ENCODE measurements around the gene CSNK2B.

The CSNK2B gene

DNA sequence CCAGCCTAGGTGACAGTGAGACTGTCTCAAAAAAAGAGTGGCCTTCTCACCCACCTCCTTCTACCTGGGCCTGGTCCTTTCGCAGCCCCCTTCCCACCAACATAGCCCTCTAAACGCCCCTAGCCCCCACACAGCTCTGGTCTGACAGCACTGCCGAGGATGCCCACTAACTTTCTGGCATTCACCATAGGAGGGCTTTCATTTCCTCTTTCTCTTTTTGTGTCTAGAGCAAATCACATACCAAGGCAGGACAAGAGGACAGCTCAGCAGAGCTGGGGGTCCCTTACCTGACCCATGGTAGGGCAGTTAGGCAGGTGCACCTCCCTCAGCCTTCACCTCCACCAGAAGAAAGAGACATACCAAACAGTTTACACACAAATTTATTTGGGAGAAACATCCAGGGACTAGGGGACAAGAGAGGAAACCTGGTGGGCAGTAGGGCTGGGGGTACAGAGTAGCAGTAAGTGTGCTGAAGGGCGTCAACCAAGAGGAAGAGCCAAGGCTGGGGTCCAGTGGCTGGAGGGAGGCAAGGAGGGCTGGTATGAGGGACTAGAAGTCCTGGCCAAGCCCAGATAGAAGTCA is 10.5 kb downstream of the CSNK2B start:
- Histone ChIP-seq H2AFZ (ENCODE audit: low read length) (no peak overlapping the region), H3K9me3 (ENCODE audit: low read length) (no peaks in the 10 kb centered on the region), H4K20me1 (ENCODE audit: insufficient read depth, low read length) (no peaks in the 10 kb centered on the region), H3K4me1 (ENCODE audit: insufficient read depth, low read length, severe bottlenecking) (peaks cover 14% of the 10 kb centered on the region), H3K79me2 (ENCODE audit: insufficient read depth, low read length) (no peaks in the 10 kb centered on the region), H3K9ac (ENCODE audit: low read length) (no peak overlapping the region), H3K27ac (ENCODE audit: low read depth, low read length, poor library complexity, severe bottlenecking) (no peak overlapping the region), H3K27me3 (ENCODE audit: insufficient read depth, low read length) (no peaks in the 10 kb centered on the region), H3K4me2 (ENCODE audit: low read length) (no peak overlapping the region), H3K36me3 (ENCODE audit: insufficient read depth, low read length) (peaks cover 21% of the 10 kb centered on the region), H3K9me2 (ENCODE audit: low read depth, low read length) (no peaks in the 10 kb centered on the region), H3K4me3 (ENCODE audit: low read depth, low read length, poor library complexity, severe bottlenecking) (no peak overlapping the region), H3F3A (ENCODE audit: insufficient read depth, low read length) (no peaks in the 10 kb centered on the region)
- TF ChIP-seq EZH2 (IDR thresholded peaks at IDR 0.05; ENCODE audit: borderline replicate concordance, low read length) = no peak
- TF ChIP-seq, protein P1, sequence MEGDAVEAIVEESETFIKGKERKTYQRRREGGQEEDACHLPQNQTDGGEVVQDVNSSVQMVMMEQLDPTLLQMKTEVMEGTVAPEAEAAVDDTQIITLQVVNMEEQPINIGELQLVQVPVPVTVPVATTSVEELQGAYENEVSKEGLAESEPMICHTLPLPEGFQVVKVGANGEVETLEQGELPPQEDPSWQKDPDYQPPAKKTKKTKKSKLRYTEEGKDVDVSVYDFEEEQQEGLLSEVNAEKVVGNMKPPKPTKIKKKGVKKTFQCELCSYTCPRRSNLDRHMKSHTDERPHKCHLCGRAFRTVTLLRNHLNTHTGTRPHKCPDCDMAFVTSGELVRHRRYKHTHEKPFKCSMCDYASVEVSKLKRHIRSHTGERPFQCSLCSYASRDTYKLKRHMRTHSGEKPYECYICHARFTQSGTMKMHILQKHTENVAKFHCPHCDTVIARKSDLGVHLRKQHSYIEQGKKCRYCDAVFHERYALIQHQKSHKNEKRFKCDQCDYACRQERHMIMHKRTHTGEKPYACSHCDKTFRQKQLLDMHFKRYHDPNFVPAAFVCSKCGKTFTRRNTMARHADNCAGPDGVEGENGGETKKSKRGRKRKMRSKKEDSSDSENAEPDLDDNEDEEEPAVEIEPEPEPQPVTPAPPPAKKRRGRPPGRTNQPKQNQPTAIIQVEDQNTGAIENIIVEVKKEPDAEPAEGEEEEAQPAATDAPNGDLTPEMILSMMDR (IDR thresholded peaks at IDR 0.05; ENCODE audit: low read length) = no peak

DNA sequence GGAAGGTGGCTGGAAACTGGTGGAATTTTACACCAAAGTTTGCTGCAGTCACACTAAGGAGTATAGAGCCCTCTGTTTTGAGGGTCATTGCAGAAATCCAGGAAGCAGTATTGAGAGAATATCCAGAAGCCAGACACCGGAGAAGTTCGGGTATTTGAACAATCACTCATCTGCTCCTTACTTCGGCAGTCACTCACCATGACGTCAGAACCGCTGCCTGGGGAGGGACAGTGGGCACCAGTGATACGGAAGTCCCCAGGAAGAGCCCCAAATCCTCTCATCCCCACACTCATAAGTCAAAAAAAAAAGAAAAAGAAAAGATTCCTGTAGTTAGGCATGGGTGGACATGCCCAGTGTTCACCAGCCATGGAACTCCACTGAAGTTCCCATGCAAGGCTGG is 11.0 kb downstream of the CSNK2B start:
- H3K4me2 ChIP-seq (ENCODE audit: low read length) = no peak overlapping the region
- TF ChIP-seq, protein P1 (IDR thresholded peaks at IDR 0.05; ENCODE audit: low read length) = no peak
- no peak for TF ChIP-seq EZH2 (IDR thresholded peaks at IDR 0.05; ENCODE audit: borderline replicate concordance, low read length)
- H3K36me3 ChIP-seq (ENCODE audit: insufficient read depth, low read length) = peaks cover 16% of the 10 kb centered on the region
- H2AFZ ChIP-seq (ENCODE audit: low read length) = no peak overlapping the region
- H4K20me1 ChIP-seq (ENCODE audit: insufficient read depth, low read length) = no peaks in the 10 kb centered on the region
- H3K4me1 ChIP-seq (ENCODE audit: insufficient read depth, low read length, severe bottlenecking) = peaks cover 16% of the 10 kb centered on the region
- H3F3A ChIP-seq (ENCODE audit: insufficient read depth, low read length) = no peaks in the 10 kb centered on the region
- no peaks in the 10 kb centered on the region for H3K9me3 ChIP-seq (ENCODE audit: low read length)
- no peak overlapping the region for H3K9ac ChIP-seq (ENCODE audit: low read length)
- no peak overlapping the region for H3K27ac ChIP-seq (ENCODE audit: low read depth, low read length, poor library complexity, severe bottlenecking)
- no peak overlapping the region for H3K4me3 ChIP-seq (ENCODE audit: low read depth, low read length, poor library complexity, severe bottlenecking)
- H3K9me2 ChIP-seq (ENCODE audit: low read depth, low read length) = no peaks in the 10 kb centered on the region
- no peaks in the 10 kb centered on the region for H3K27me3 ChIP-seq (ENCODE audit: insufficient read depth, low read length)
- H3K79me2 ChIP-seq (ENCODE audit: insufficient read depth, low read length) = no peaks in the 10 kb centered on the region

DNA sequence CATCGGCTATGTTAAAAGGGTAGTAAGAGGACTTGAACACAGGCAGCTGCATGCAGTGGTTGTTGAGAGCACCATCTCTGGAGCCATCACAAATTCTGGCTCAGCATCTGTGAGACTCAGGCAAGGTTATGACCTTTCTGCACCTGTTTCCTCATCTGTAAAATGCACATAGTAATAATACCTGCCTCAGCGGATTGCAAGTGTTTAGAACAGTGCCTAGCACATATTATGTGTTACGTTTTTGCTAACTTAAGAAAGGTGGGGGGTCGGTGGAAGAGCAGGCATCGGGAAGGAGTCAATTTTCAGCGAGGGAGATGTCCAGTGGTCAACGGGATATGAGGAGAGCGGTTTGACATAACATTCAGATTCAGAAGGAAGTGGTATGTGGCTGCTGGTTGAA is 12.1 kb downstream of the CSNK2B start:
- Histone ChIP-seq H3K27me3 (ENCODE audit: insufficient read depth, low read length) (no peaks in the 10 kb centered on the region), H4K20me1 (ENCODE audit: insufficient read depth, low read length) (no peaks in the 10 kb centered on the region), H3K27ac (ENCODE audit: low read depth, low read length, poor library complexity, severe bottlenecking) (no peak overlapping the region), H3K79me2 (ENCODE audit: insufficient read depth, low read length) (no peaks in the 10 kb centered on the region), H3K9me3 (ENCODE audit: low read length) (no peaks in the 10 kb centered on the region), H3K36me3 (ENCODE audit: insufficient read depth, low read length) (peaks cover 6% of the 10 kb centered on the region), H3K9ac (ENCODE audit: low read length) (no peak overlapping the region), H3K9me2 (ENCODE audit: low read depth, low read length) (no peaks in the 10 kb centered on the region), H3F3A (ENCODE audit: insufficient read depth, low read length) (no peaks in the 10 kb centered on the region), H2AFZ (ENCODE audit: low read length) (no peak overlapping the region), H3K4me1 (ENCODE audit: insufficient read depth, low read length, severe bottlenecking) (peaks cover 16% of the 10 kb centered on the region), H3K4me2 (ENCODE audit: low read length) (no peak overlapping the region), H3K4me3 (ENCODE audit: low read depth, low read length, poor library complexity, severe bottlenecking) (no peak overlapping the region)
- TF ChIP-seq, protein P1 (IDR thresholded peaks at IDR 0.05; ENCODE audit: low read length) = no peak
- TF ChIP-seq EZH2 (IDR thresholded peaks at IDR 0.05; ENCODE audit: borderline replicate concordance, low read length) = no peak
